Mammary microvascular endothelial cell (primary cell): Measurements from ENCODE around the gene NKX2-4. TPM values are rescaled to one million over a fixed set of nuclear protein-coding genes. Genes with fewer than 3 reads are reported as not detected.

ENCODE experiments used
- total RNA-seq: library from RNA; depleted of rRNA; stranded (reverse); fragments of >200 nt; gene quantifications from 2 replicates; pipeline ENCODE4 v1.2.3, GENCODE V29; 2015

NKX2-4 gene
- not detected in 2 replicates for total RNA-seq

GRCh38 chr20:21397341-21398108 is at the start of gene NKX2-4:
TSS of gene NKX2-4 (minus strand) at chr20:21397526. CDS start at chr20:21397399, 127 bp downstream.

Other genes with a start within 250 kb of the NKX2-4 start
- gene XRN2, start 94.2 kb downstream of the NKX2-4 start, total RNA-seq, result 74.1 and 77.1 TPM in 2 replicates
- gene NKX2-2, start 116.5 kb upstream of the NKX2-4 start, total RNA-seq, result not detected in 2 replicates